Measurements from ENCODE around the gene AOAH.

GRCh38 chr7:36642010-36642409 is 82.3 kb downstream of the AOAH start:
- no peak for TF ChIP-seq EZH2 (IDR thresholded peaks at IDR 0.05; ENCODE audit: insufficient read depth, poor library complexity, severe bottlenecking)
- TF ChIP-seq EZH2phosphoT487 (IDR thresholded peaks at IDR 0.05; ENCODE audit: insufficient read depth, low read depth), result no peak

Measured in GM23248 (cell line).